GM21576 (cell line): ENCODE results near the gene CISH.

Experiments used
- ATAC-seq: cut with Tn5 transposase; IDR thresholded peaks from one replicate; pipeline ENCODE4 v1.9.1; 2021; ENCODE audit warnings: mild to moderate bottlenecking, moderate library complexity; ENCODE audit not compliant: unreplicated experiment

CISH gene

GRCh38 chr3:50600141-50600753, 11.3 kb downstream of the CISH start:
- no peak for ATAC-seq

GRCh38 chr3:50599716-50600118, 11.9 kb downstream of the CISH start:
- no peak for ATAC-seq

- no peak for ATAC-seq
Measured at GRCh38 chr3:50599115-50599715, 12.4 kb downstream of the CISH start.

- no peak for ATAC-seq
Measured at GRCh38 chr3:50594253-50594785, 17.3 kb downstream of the CISH start.

- ATAC-seq = no peak
Measured at GRCh38 chr3:50592568-50592967, 19.0 kb downstream of the CISH start.

GRCh38 chr3:50591196-50591741, 20.3 kb downstream of the CISH start:
- no peak for ATAC-seq

- ATAC-seq = no peak
Measured at GRCh38 chr3:50588759-50589433, 22.7 kb downstream of the CISH start.

- peak; percentile 40 for ATAC-seq
Measured at GRCh38 chr3:50587806-50588758, 23.5 kb downstream of the CISH start.

- ATAC-seq = no peak
Measured at GRCh38 chr3:50587373-50587772, 24.2 kb downstream of the CISH start.

GRCh38 chr3:50586763-50587070, 24.9 kb downstream of the CISH start:
- ATAC-seq = no peak

GRCh38 chr3:50585919-50586762, 25.4 kb downstream of the CISH start:
- no peak for ATAC-seq

GRCh38 chr3:50584391-50584790, 27.2 kb downstream of the CISH start:
- no peak for ATAC-seq

GRCh38 chr3:50583897-50584296, 27.7 kb downstream of the CISH start:
- no peak for ATAC-seq

- ATAC-seq = no peak
Measured at GRCh38 chr3:50582083-50582482, 29.5 kb downstream of the CISH start.

GRCh38 chr3:50581459-50581842, 30.1 kb downstream of the CISH start:
- no peak for ATAC-seq

- no peak for ATAC-seq
Measured at GRCh38 chr3:50580683-50581458, 30.7 kb downstream of the CISH start.

GRCh38 chr3:50577348-50577747, 34.2 kb downstream of the CISH start:
- ATAC-seq = no peak

- no peak for ATAC-seq
Measured at GRCh38 chr3:50575372-50575771, 36.2 kb downstream of the CISH start.

GRCh38 chr3:50574444-50574831, 37.1 kb downstream of the CISH start:
- ATAC-seq = no peak
